Upper lobe of left lung (tissue), 6 donors: ENCODE data around the gene MT1G. TPM values are rescaled to one million over a fixed set of nuclear protein-coding genes. Genes with fewer than 3 reads are reported as not detected.
"Not testable (repeated sequence)": the region's sequence is repeated elsewhere in the genome, so short reads cannot be mapped to it uniquely, and the experiment has no call there.

Experiments used
- ATAC-seq, 2 donors: fragments of 200-7000 bp; cut with Tn5 transposase; one replicate each; pipeline ENCODE4 v1.9.1; 2022; ENCODE audit warnings: mild to moderate bottlenecking in 2 of 2, moderate library complexity in 2 of 2; ENCODE audit not compliant: low FRiP score in 2 of 2
- DNase-seq, 2 donors: peaks; one replicate each; pipeline ENCODE4 v3.0.0-alpha.2; 2019 to 2020
- H3K27ac ChIP-seq, 4 donors: fragments of 200-600 bp; sonication (generic); one replicate each; pipeline ENCODE4 v1.5.1; 2016 to 2019
- H3K27me3 ChIP-seq, 4 donors: fragments of 200-600 bp; sonication (generic); one replicate each; pipeline ENCODE4 v1.5.1; 2017 to 2019
- H3K36me3 ChIP-seq, 4 donors: fragments of 200-600 bp; sonication (generic); one replicate each; pipeline ENCODE4 v1.5.1; 2016 to 2019
- H3K4me1 ChIP-seq, 4 donors: fragments of 200-600 bp; sonication (generic); one replicate each; pipeline ENCODE4 v1.5.1; 2018 to 2019
- H3K4me3 ChIP-seq, 4 donors: fragments of 200-600 bp; sonication (generic); one replicate each; pipeline ENCODE4 v1.5.1; 2017 to 2019; ENCODE audit warnings: mild to moderate bottlenecking in 2 of 4, moderate library complexity in 1 of 4
- H3K9me3 ChIP-seq, 4 donors: fragments of 200-600 bp; sonication (generic); one replicate each; pipeline ENCODE4 v1.5.1; 2018 to 2019
- EP300 ChIP-seq, 4 donors: sonication (generic); formaldehyde crosslinking; IDR thresholded peaks; one replicate each; pipeline ENCODE4 v1.5.1; 2017; ENCODE audit warnings: antibody characterized with exemption in 4 of 4, control low read depth in 2 of 4
- POLR2A ChIP-seq, 4 donors: fragments of 450-650 bp; IDR thresholded peaks; one replicate each; pipeline ENCODE4 v1.5.1; 2016 to 2017; ENCODE audit warnings: antibody characterized with exemption in 4 of 4, mild to moderate bottlenecking in 2 of 4
- POLR2AphosphoS5 ChIP-seq, 2 donors: sonication (generic); formaldehyde crosslinking; IDR thresholded peaks; one replicate each; pipeline ENCODE4 v1.5.1; 2017; ENCODE audit warnings: antibody characterized with exemption in 2 of 2
- WGBS, 2 donors: methylation state at CpG; one replicate each; pipeline ENCODE4 v1.1.5; 2017 to 2018; 5-methylcytosine and 5-hydroxymethylcytosine counted together
- total RNA-seq, 6 donors: library from RNA; depleted of rRNA in 4 of 6; stranded (reverse); fragments of >200 nt in 4 of 6; gene quantifications; one replicate each; pipeline versions ENCODE4 v1.1.0 to v1.2.1, GENCODE V29; 2016 to 2021
- TF ChIP-seq, protein P1 (sequence below), 6 experiments: fragments of 450-650 bp in 4 of 6; fragments of 200-600 bp in 2 of 6; sonication (generic) in 2 of 6; IDR thresholded peaks; one replicate each; pipeline ENCODE4 v1.5.1; 2016 to 2019; ENCODE audit warnings: antibody characterized with exemption in 6 of 6
- donor health status: DM: no; HTN: no; CAD: no; lungs with moderate emphysema.
- donor health status: DM: no; HTN: yes; CAD: no; lungs with severe emphysema.

The MT1G gene
- 10 to 100 TPM in 4 of 6 donors, 1 to 10 TPM in 1, not detected in 1; 4.5 to 93.0 (median 14.0) TPM for total RNA-seq

DNA sequence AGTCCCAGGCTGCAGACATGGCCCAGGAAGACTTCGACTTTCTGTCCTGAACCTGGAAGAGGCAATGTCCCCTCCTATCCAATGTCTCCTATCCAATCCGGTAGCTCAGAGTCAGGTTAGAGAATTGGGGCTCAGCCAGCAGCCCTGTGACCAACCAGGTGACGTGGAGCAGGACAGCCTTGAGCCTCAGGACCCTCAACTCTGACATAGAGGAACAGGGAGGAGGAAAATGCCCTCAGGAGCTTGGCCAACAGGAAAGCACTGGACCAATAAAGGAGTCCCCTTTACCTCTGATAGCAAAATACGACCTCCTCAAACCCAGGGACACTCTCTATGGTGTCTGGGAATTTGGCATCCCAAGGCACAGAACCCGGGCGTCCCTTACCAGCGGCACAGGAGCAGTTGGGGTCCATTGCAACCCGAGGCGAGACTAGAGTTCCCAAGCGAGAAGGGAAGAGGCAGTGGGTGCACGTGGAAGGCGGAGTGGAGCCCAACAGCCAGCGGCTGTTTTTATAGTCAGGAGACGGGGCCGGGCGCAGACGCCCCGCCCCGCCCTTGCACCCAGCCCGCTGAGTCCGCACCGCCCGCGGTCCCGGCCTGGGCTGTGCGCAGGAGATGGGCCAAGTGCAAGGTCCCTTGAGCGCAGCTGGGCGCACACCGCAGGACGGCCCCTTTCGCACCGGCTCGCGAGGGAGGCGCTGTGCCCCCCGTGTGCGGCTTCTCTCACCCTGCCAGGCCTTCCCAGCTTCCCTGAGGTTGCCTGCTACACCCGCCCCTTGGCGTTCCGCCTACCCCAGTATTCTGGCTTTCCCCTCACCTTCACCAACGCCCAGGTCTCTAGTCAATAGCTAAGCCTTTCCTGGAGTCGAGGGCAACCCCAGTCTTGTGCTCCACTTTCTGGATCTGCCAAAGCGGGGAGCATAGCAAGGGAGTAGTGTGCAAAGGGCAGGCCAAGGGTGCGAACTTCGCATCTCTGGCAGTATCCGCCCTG lies at the start of gene MT1G:
Gene MT1G, minus strand, starts transcription at position 485 of the 991 bp plus-strand sequence. Its CDS starts 72 bp downstream, at position 413.
- H3K4me3 ChIP-seq: peak within 1 kb of the TSS in 2 of 4 donors; percentile 22
- 19 to 31% methylated on average over 21 to 34 of the region's 46 CpGs for WGBS, 2 donors
- TF ChIP-seq EP300 (IDR thresholded peaks at IDR 0.05) (no peak), POLR2AphosphoS5 (IDR thresholded peaks at IDR 0.05) (no peak), POLR2A (IDR thresholded peaks at IDR 0.05) (peak in 1 of 4 donors; percentile 47)
- TF ChIP-seq, protein P1, sequence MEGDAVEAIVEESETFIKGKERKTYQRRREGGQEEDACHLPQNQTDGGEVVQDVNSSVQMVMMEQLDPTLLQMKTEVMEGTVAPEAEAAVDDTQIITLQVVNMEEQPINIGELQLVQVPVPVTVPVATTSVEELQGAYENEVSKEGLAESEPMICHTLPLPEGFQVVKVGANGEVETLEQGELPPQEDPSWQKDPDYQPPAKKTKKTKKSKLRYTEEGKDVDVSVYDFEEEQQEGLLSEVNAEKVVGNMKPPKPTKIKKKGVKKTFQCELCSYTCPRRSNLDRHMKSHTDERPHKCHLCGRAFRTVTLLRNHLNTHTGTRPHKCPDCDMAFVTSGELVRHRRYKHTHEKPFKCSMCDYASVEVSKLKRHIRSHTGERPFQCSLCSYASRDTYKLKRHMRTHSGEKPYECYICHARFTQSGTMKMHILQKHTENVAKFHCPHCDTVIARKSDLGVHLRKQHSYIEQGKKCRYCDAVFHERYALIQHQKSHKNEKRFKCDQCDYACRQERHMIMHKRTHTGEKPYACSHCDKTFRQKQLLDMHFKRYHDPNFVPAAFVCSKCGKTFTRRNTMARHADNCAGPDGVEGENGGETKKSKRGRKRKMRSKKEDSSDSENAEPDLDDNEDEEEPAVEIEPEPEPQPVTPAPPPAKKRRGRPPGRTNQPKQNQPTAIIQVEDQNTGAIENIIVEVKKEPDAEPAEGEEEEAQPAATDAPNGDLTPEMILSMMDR (IDR thresholded peaks at IDR 0.05): no peak
- H3K27me3 ChIP-seq: peaks cover 0 to 29% (median 11%) of the 10 kb centered on the region in 4 donors
- ATAC-seq (peak; percentile 82 to 85), DNase-seq (peak; percentile 40 to 91)
- peaks cover 12 to 22% (median 21%) of the 10 kb centered on the region in 4 donors for H3K4me1 ChIP-seq
- no peaks in the 10 kb centered on the region for H3K36me3 ChIP-seq
- H3K27ac ChIP-seq: no peak within 1 kb of the TSS
- no peaks in the 10 kb centered on the region for H3K9me3 ChIP-seq

DNA sequence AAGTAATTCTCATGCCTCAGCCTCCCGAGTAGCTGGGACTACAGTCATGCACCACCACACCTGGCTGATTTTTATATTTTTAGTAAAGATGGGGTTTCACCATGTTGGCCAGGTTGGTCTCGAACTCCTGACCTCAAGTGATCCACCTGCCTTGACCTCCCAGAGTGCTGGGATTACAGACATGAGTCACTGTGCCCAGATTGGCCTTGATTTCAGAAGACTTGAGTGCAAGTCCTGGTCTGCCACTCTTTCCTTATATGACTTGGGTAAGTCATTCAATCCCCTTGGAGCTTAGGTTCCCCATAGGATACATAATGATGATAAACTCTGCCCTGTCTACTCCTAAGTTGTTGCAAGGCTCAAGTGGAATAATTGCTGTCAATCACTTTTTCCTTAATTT lies 49.7 kb upstream of the MT1G start:
- H3K27ac ChIP-seq, H3K27me3 ChIP-seq, H3K4me3 ChIP-seq, H3K36me3 ChIP-seq, DNase-seq, H3K9me3 ChIP-seq, H3K4me1 ChIP-seq, ATAC-seq: not testable (repeated sequence)
- 93 to 94% methylated on average over 2 of the region's 2 CpGs for WGBS, 2 donors

DNA sequence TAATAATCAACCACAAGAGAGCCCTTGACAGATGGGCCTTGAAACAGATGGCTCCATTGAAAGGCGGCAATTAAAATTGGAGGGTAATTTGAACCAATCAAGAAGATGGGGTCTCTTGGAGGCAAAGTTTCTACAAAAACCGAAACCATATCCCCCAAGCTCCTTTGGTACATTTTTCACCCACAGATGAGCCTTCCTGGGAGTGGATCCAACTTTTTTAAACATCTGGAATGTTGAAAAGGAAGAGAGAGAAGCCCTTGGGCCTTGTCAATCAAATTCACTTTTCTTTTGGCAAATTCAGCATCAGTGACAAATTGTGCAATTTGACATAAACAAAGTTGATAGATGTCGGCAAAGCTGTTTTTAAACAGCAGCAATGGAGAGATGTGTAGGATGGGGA lies 48.9 kb upstream of the MT1G start:
- DNase-seq (no peak), ATAC-seq (no peak)
- no peaks in the 10 kb centered on the region for H3K36me3 ChIP-seq
- H3K4me1 ChIP-seq: no peaks in the 10 kb centered on the region
- no peaks in the 10 kb centered on the region for H3K27me3 ChIP-seq
- TF ChIP-seq, protein P1 (IDR thresholded peaks at IDR 0.05): no peak
- TF ChIP-seq POLR2AphosphoS5 (IDR thresholded peaks at IDR 0.05): no peak
- no peak for TF ChIP-seq EP300 (IDR thresholded peaks at IDR 0.05)
- no peak for TF ChIP-seq POLR2A (IDR thresholded peaks at IDR 0.05)
- H3K27ac ChIP-seq: no peak overlapping the region
- WGBS, 2 donors: 84% methylated on average over 3 of the region's 3 CpGs
- no peaks in the 10 kb centered on the region for H3K9me3 ChIP-seq
- no peak overlapping the region for H3K4me3 ChIP-seq

DNA sequence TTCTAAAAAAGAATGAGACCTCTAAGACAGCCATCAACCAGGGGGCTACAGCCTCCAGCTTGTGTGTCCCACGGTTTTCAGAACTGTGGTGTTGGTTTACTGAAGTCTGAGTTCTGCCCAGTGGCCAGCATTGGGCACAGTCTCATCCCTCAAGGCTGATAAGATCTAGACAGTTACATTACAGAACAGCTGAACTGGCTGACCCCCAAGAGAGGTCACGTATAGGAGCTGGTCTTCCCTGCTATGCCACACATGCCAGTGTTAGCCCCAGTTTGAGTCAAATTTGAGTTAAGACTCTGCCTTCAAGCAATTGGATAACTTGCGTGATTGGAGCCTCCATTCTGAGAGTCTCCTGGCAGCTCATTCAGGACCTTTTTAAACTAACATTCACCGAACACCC lies 47.3 kb upstream of the MT1G start:
- ATAC-seq (no peak), DNase-seq (no peak)
- 72 to 84% methylated on average over 4 of the region's 4 CpGs for WGBS, 2 donors
- H3K9me3 ChIP-seq: no peaks in the 10 kb centered on the region
- H3K4me3 ChIP-seq: no peak overlapping the region
- TF ChIP-seq, protein P1 (IDR thresholded peaks at IDR 0.05): no peak
- no peak for TF ChIP-seq EP300 (IDR thresholded peaks at IDR 0.05)
- TF ChIP-seq POLR2A (IDR thresholded peaks at IDR 0.05): no peak
- TF ChIP-seq POLR2AphosphoS5 (IDR thresholded peaks at IDR 0.05): no peak
- no peaks in the 10 kb centered on the region for H3K27me3 ChIP-seq
- no peak overlapping the region for H3K27ac ChIP-seq
- H3K4me1 ChIP-seq: no peaks in the 10 kb centered on the region
- no peaks in the 10 kb centered on the region for H3K36me3 ChIP-seq

DNA sequence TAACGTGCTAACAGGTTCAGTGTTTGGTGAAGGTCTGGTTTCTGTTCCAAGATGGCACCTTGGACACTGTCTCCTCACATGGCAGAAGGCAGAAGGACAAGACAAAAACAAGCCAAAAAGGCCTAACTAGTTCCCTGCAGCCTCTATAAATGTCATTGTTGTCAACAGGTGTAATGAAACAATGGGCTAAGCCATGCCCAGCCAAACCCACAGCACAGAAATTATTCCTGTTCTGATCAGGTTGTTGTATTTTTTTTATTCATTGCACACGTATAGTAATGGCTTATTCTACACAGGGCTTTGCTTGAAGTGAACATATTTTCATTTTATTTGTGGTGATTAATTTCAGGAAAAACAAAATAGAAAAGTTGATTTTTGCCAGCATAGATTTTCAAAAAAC lies 45.9 kb upstream of the MT1G start:
- no peaks in the 10 kb centered on the region for H3K27me3 ChIP-seq
- H3K36me3 ChIP-seq: no peaks in the 10 kb centered on the region
- H3K4me3 ChIP-seq: no peak overlapping the region
- no peaks in the 10 kb centered on the region for H3K4me1 ChIP-seq
- no peak overlapping the region for H3K27ac ChIP-seq
- no peak for ATAC-seq
- H3K9me3 ChIP-seq: no peaks in the 10 kb centered on the region
- WGBS, 2 donors: 91 to 94% methylated on average over 2 of the region's 2 CpGs
- no peak for DNase-seq
- TF ChIP-seq EP300 (IDR thresholded peaks at IDR 0.05) (no peak), POLR2A (IDR thresholded peaks at IDR 0.05) (no peak), POLR2AphosphoS5 (IDR thresholded peaks at IDR 0.05) (no peak)
- TF ChIP-seq, protein P1 (IDR thresholded peaks at IDR 0.05): no peak
